HepG2 (cell line): Measurements from ENCODE around the gene NRGN. TPM values are rescaled to one million over a fixed set of nuclear protein-coding genes. Genes with fewer than 3 reads are reported as not detected.
A peak's percentile ranks its signal among the peaks of the same experiment; 100 is the strongest.

Experiments used
- ATAC-seq: fragments of 200-7000 bp; cut with Tn5 transposase; 3 replicates; pipeline ENCODE4 v1.9.1; 2020; ENCODE audit warnings: mild to moderate bottlenecking, moderate library complexity
- BruUV-seq: library from RNA; stranded (reverse); fragments of 400-500 nt; replicated peaks from 2 replicates; lab custom pipeline; 2021; lab: Mats Ljungman, UMichigan
- CTCF ChIA-PET: fragments of 300-600 bp; formaldehyde crosslinking; extraction: SDS; loops from one replicate; lab custom pipeline; 2021; ENCODE audit warnings: low total read pairs, inconsistent platforms, low intra/inter-chr PET ratio; lab: Yijun Ruan, JAX
- POLR2A ChIA-PET: fragments of 350-600 bp; sonication (Branson Sonifier 250); formaldehyde crosslinking; loops from one replicate; lab custom pipeline; 2020; ENCODE audit warnings: antibody characterized with exemption, inconsistent platforms; lab: Yijun Ruan, JAX
- DNase-seq: peaks from one replicate; pipeline ENCODE4 v3.0.0-alpha.2; 2015; ENCODE audit warnings: low spot score
- FAIRE-seq: peaks from 3 replicates; lab custom pipeline; 2011; peaks lifted over from hg19 to GRCh38; lab: Jason Lieb, UNC
- H2AFZ ChIP-seq: one replicate; pipeline ENCODE4 v1.6.1; 2011; ENCODE audit warnings: low read length, inconsistent platforms
- H3K27ac ChIP-seq: fragments of 300-600 bp; 3 replicates; pipeline ENCODE4 v1.8.0; 2011; ENCODE audit warnings: mixed run types, mild to moderate bottlenecking, mixed read lengths, low read length, inconsistent platforms; ENCODE audit not compliant: insufficient read depth; ENCODE audit errors: extremely low read length
- H3K27me3 ChIP-seq, 2 experiments: fragments of 200-600 bp in 1 of 2; 2 replicates in 1 of 2; 3 replicates in 1 of 2; pipeline versions ENCODE4 v1.6.0 to v1.8.0; 2011; ENCODE audit warnings: low read length in 2 of 2, mild to moderate bottlenecking in 2 of 2, moderate library complexity in 2 of 2, inconsistent platforms in 1 of 2; ENCODE audit not compliant: insufficient read depth in 2 of 2, control insufficient read depth in 1 of 2
- H3K36me3 ChIP-seq, 2 experiments: fragments of 200-600 bp in 1 of 2; replicated peaks in 1 of 2; 2 replicates in 1 of 2; 3 replicates in 1 of 2; pipeline versions ENCODE4 v1.5.1 to v1.8.0; 2011; ENCODE audit warnings: low read length in 2 of 2, inconsistent platforms in 1 of 2; ENCODE audit not compliant: insufficient read depth in 2 of 2, control insufficient read depth in 1 of 2
- H3K4me1 ChIP-seq: 2 replicates; pipeline ENCODE4 v1.5.1; 2012; ENCODE audit warnings: low read length, inconsistent platforms; ENCODE audit not compliant: insufficient read depth
- H3K4me2 ChIP-seq: 2 replicates; pipeline ENCODE4 v1.6.0; 2011; ENCODE audit warnings: low read depth, low read length, inconsistent platforms
- H3K4me3 ChIP-seq, 3 experiments: fragments of 200-600 bp in 1 of 3; sonication (generic), shearing (Covaris generic) in 1 of 3; replicated peaks in 1 of 3; 2 replicates each; pipeline ENCODE4 v1.5.1; 2011 to 2016; ENCODE audit warnings: low read length in 3 of 3, inconsistent platforms in 2 of 3, low read depth in 2 of 3, mild to moderate bottlenecking in 2 of 3, control low read depth in 1 of 3, mixed read lengths in 1 of 3; ENCODE audit not compliant: insufficient read depth in 1 of 3
- H3K79me2 ChIP-seq: one replicate; pipeline ENCODE4 v1.6.1; 2011; ENCODE audit warnings: low read length, inconsistent platforms; ENCODE audit not compliant: insufficient read depth
- H3K9ac ChIP-seq: 2 replicates; pipeline ENCODE4 v1.6.0; 2011; ENCODE audit warnings: mild to moderate bottlenecking, low read depth, low read length, inconsistent platforms; ENCODE audit not compliant: insufficient read depth
- H3K9me3 ChIP-seq: 2 replicates; pipeline ENCODE4 v1.5.1; 2012; ENCODE audit warnings: mild to moderate bottlenecking, low read length
- H4K20me1 ChIP-seq: 2 replicates; pipeline ENCODE4 v1.6.0; 2011; ENCODE audit warnings: inconsistent platforms, mild to moderate bottlenecking, low read length, moderate library complexity; ENCODE audit not compliant: insufficient read depth
- ATF7-NPFF ChIP-seq: sonication (generic); formaldehyde crosslinking; IDR thresholded peaks from 2 replicates; pipeline ENCODE4 v1.8.1; 2023; ENCODE audit warnings: mild to moderate bottlenecking, low read depth, missing genetic modification reagents, moderate library complexity
- BATF2 ChIP-seq: sonication (generic); formaldehyde crosslinking; IDR thresholded peaks from 2 replicates; pipeline ENCODE4 v1.8.0; 2022; ENCODE audit warnings: mild to moderate bottlenecking, missing genetic modification reagents, moderate library complexity
- CTCF ChIP-seq: sonication (generic); formaldehyde crosslinking; IDR thresholded peaks from 2 replicates; pipeline ENCODE4 v1.5.0; 2020; ENCODE audit warnings: mild to moderate bottlenecking, missing genetic modification reagents, moderate library complexity
- NR2C2 ChIP-seq: sonication (generic); formaldehyde crosslinking; IDR thresholded peaks from 2 replicates; pipeline ENCODE4 v1.4.0; 2020; ENCODE audit warnings: missing genetic modification reagents, mild to moderate bottlenecking, moderate library complexity, borderline replicate concordance
- NR2F6 ChIP-seq, 2 experiments: IDR thresholded peaks; 2 replicates each; pipeline ENCODE4 v1.6.1; 2016; ENCODE audit warnings: antibody characterized with exemption in 1 of 2, mild to moderate bottlenecking in 1 of 2
- PHF8 ChIP-seq: sonication (generic); formaldehyde crosslinking; IDR thresholded peaks from 2 replicates; pipeline ENCODE4 v1.5.0; 2020; ENCODE audit warnings: missing genetic modification reagents
- SMC3 ChIP-seq: IDR thresholded peaks from 2 replicates; pipeline ENCODE4 v1.6.1; 2011; ENCODE audit warnings: low read length, improper control_type of control experiment
- SNAI1 ChIP-seq: sonication (generic); formaldehyde crosslinking; IDR thresholded peaks from 2 replicates; pipeline ENCODE4 v1.5.0; 2020; ENCODE audit warnings: mild to moderate bottlenecking, missing genetic modification reagents, borderline replicate concordance
- STAG1 ChIP-seq: sonication (generic); formaldehyde crosslinking; IDR thresholded peaks from 2 replicates; pipeline ENCODE4 v1.4.0; 2020; ENCODE audit warnings: missing genetic modification reagents
- ZNF251 ChIP-seq: sonication (generic); formaldehyde crosslinking; IDR thresholded peaks from 2 replicates; pipeline ENCODE4 v1.9.0; 2021; ENCODE audit warnings: mild to moderate bottlenecking, missing genetic modification reagents
- ZNF362 ChIP-seq: sonication (generic); formaldehyde crosslinking; IDR thresholded peaks from 2 replicates; pipeline ENCODE4 v1.4.0; 2020; ENCODE audit warnings: missing genetic modification reagents, mild to moderate bottlenecking, borderline replicate concordance
- ZNF646 ChIP-seq: sonication (generic); formaldehyde crosslinking; IDR thresholded peaks from 2 replicates; pipeline ENCODE4 v1.9.0; 2021; ENCODE audit warnings: mild to moderate bottlenecking, missing genetic modification reagents
- WGBS: methylation state at CpG from one replicate; pipeline ENCODE4 v1.1.6; 2017; ENCODE audit warnings: low lambda C conversion rate; 5-methylcytosine and 5-hydroxymethylcytosine counted together
- in situ Hi-C: cut with HindIII; loops from 2 replicates; pipeline ENCODE4 v1.10.0; 2017; ENCODE audit warnings: low pct_unique_long_range_greater_than_20kb; ENCODE audit not compliant: extremely low pct_ligation_motif_present
- intact Hi-C: fragments of 100-400 bp; cut with micrococcal nuclease; formaldehyde crosslinking; loops from one replicate; pipeline ENCODE4 v1.10.0; 2022; ENCODE audit not compliant: unreplicated experiment
- polyA plus RNA-seq, 8 experiments: library from polyadenylated mRNA; depleted of rRNA in 3 of 8; stranded (reverse) in 7 of 8; unstranded in 1 of 8; fragments of >200 nt; fragmentation: Illumina TruSeq in 4 of 8; extraction: Trizol in 4 of 8; gene quantifications; 2 replicates each; pipeline versions ENCODE4 v1.2.1 to v1.2.3, GENCODE V29; 2011 to 2016; ENCODE audit warnings: low read depth in 4 of 8, missing spikeins in 1 of 8, mixed read lengths in 1 of 8; ENCODE audit not compliant: insufficient read depth in 1 of 8
- total RNA-seq, 5 experiments: library from RNA; depleted of rRNA; stranded (reverse); fragments of >200 nt; fragmentation: Illumina TruSeq; extraction: Trizol; gene quantifications; 2 replicates each; pipeline ENCODE4 v1.2.3, GENCODE V29; 2016; ENCODE audit warnings: low read depth in 1 of 5

The NRGN gene
- total and polyA plus RNA-seq, 2 of the 13 experiments (the other 11 are each of a cell fraction or from before 2014, with no cell fraction given), result 0.22 TPM; not detected in 1

- Histone ChIP-seq H3K79me2 (peaks cover 97% of the 10 kb centered on the region), H3K4me2 (no peak overlapping the region), H2AFZ (no peak overlapping the region), H3K4me1 (peaks cover 37% of the 10 kb centered on the region), H3K36me3 (no peaks in the 10 kb centered on the region), H3K27me3 (no peaks in the 10 kb centered on the region), H3K4me3 (no peak overlapping the region), H3K9me3 (no peaks in the 10 kb centered on the region), H3K9ac (no peak overlapping the region), H4K20me1 (peaks cover 40% of the 10 kb centered on the region), H3K27ac (no peak overlapping the region)
- no TSS peak for BruUV-seq
- 97% methylated on average over 2 of the region's 2 CpGs for WGBS
- peak; percentile 51 for DNase-seq
- FAIRE-seq, result no peak
- intact Hi-C loops (loop anchor here (1.0 to 10.0 kb wide), 3 partner anchors 31 to 124 kb away; partner anchors contain the start of gene ESAM), in situ Hi-C loops (no loop called here)
- TF ChIP-seq SNAI1 (CRISPR knock-in tag) (no peak), ZNF646 (CRISPR knock-in tag) (no peak), ATF7-NPFF (CRISPR knock-in tag) (no peak), ZNF362 (CRISPR knock-in tag) (peak; percentile 53; the same call in 1 of the 2 replicates), CTCF (CRISPR knock-in tag) (peak; percentile 61), NR2C2 (no peak), ZNF251 (CRISPR knock-in tag) (no peak), STAG1 (CRISPR knock-in tag) (peak; percentile 44), BATF2 (CRISPR knock-in tag) (no peak), NR2F6 (IDR thresholded peaks at IDR 0.05) (0 out of 2 replicates have a peak, but pooled peaks have one; percentile 14), NR2F6 (CRISPR knock-in tag; IDR thresholded peaks at IDR 0.05) (no peak), SMC3 (peak; percentile 20; the same call in 1 of the 2 replicates), PHF8 (CRISPR knock-in tag) (no peak)
- ChIA-PET POLR2A (interaction anchor here (2.2 to 3.1 kb wide), 2 partner anchors 47 to 171 kb away, joined by 6 to 8 read pairs; partner anchors contain the start of gene TBRG1), CTCF (interaction anchor here (0.8 to 3.1 kb wide), 4 partner anchors 31 to 124 kb away, joined by 3 to 24 read pairs (median 9); partner anchors contain the start of gene ESAM)
- ATAC-seq, result peak; percentile 69
Measured at GRCh38 chr11:124793466-124794278, 53.9 kb downstream of the NRGN start.
